ENCODE results near the gene VAC14. TPM values are rescaled to one million over a fixed set of nuclear protein-coding genes. Genes with fewer than 3 reads are reported as not detected.
A peak's percentile ranks its signal among the peaks of the same experiment; 100 is the strongest.

VAC14 gene
- total RNA-seq, 4 donors from 2014 or later: 25.7 to 49.5 (median 40.4) TPM

- Histone ChIP-seq H3K9me3 (no peaks in the 10 kb centered on the region), H3K27me3 (no peaks in the 10 kb centered on the region), H3K4me1 (peaks cover 4 to 46% (median 36%) of the 10 kb centered on the region in 4 donors), H3K27ac (peak overlapping the region; percentile 74 to 92 (median 84)), H3K4me3 (no peak overlapping the region), H3K36me3 (peaks cover 0 to 27% (median 0%) of the 10 kb centered on the region in 3 donors)
- WGBS, 2 donors: 24 to 46% methylated on average over 30 to 31 of the region's 31 CpGs
- TF ChIP-seq EP300 (IDR thresholded peaks at IDR 0.05): peak in 1 of 2 donors; percentile 63
- no peak for TF ChIP-seq POLR2A (IDR thresholded peaks at IDR 0.05)
- TF ChIP-seq CTCF (IDR thresholded peaks at IDR 0.05): no peak
- no peak for DNase-seq (ENCODE audit: low spot score in 2 of 2)
Observed at GRCh38 chr16:70725912-70726828, 74.8 kb downstream of the VAC14 start.

GRCh38 chr16:70725024-70725911 is 75.7 kb downstream of the VAC14 start:
- peak; percentile 39 to 50 for DNase-seq (ENCODE audit: low spot score in 2 of 2)
- Histone ChIP-seq H3K27ac (peak overlapping the region; percentile 74 to 92 (median 84)), H3K9me3 (no peaks in the 10 kb centered on the region), H3K36me3 (peaks cover 0 to 29% (median 0%) of the 10 kb centered on the region in 3 donors), H3K4me3 (no peak overlapping the region), H3K27me3 (no peaks in the 10 kb centered on the region), H3K4me1 (peaks cover 4 to 46% (median 36%) of the 10 kb centered on the region in 4 donors)
- peak in 1 of 2 donors; percentile 46 for TF ChIP-seq POLR2A (IDR thresholded peaks at IDR 0.05)
- TF ChIP-seq EP300 (IDR thresholded peaks at IDR 0.05): peak; percentile 17 to 82
- no peak for TF ChIP-seq CTCF (IDR thresholded peaks at IDR 0.05)
- WGBS, 2 donors: 50 to 53% methylated on average over 21 to 22 of the region's 22 CpGs

GRCh38 chr16:70724146-70725023 is 76.6 kb downstream of the VAC14 start:
- peak overlapping the region; percentile 70 to 92 (median 84) for H3K27ac ChIP-seq
- no peaks in the 10 kb centered on the region for H3K9me3 ChIP-seq
- DNase-seq (ENCODE audit: low spot score in 2 of 2): no peak
- H3K36me3 ChIP-seq: peaks cover 0 to 38% (median 0%) of the 10 kb centered on the region in 3 donors
- H3K27me3 ChIP-seq: no peaks in the 10 kb centered on the region
- 73 to 80% methylated on average over 13 to 15 of the region's 15 CpGs for WGBS, 2 donors
- no peak for TF ChIP-seq CTCF (IDR thresholded peaks at IDR 0.05)
- TF ChIP-seq EP300 (IDR thresholded peaks at IDR 0.05): no peak
- TF ChIP-seq POLR2A (IDR thresholded peaks at IDR 0.05): no peak
- peaks cover 4 to 46% (median 36%) of the 10 kb centered on the region in 4 donors for H3K4me1 ChIP-seq
- H3K4me3 ChIP-seq: no peak overlapping the region

GRCh38 chr16:70723740-70724145 is 77.2 kb downstream of the VAC14 start:
- WGBS, 2 donors: 82 to 92% methylated on average over 5 to 6 of the region's 6 CpGs
- H3K27ac ChIP-seq: peak overlapping the region; percentile 70 to 92 (median 84)

More at GRCh38 chr16:70723740-70724145, 77.2 kb downstream of the VAC14 start:
- Histone ChIP-seq H3K4me1 (peaks cover 4 to 46% (median 36%) of the 10 kb centered on the region in 4 donors), H3K4me3 (no peak overlapping the region), H3K27me3 (no peaks in the 10 kb centered on the region), H3K36me3 (peaks cover 0 to 38% (median 0%) of the 10 kb centered on the region in 3 donors), H3K9me3 (no peaks in the 10 kb centered on the region)
- no peak for TF ChIP-seq POLR2A (IDR thresholded peaks at IDR 0.05)
- TF ChIP-seq CTCF (IDR thresholded peaks at IDR 0.05): no peak
- TF ChIP-seq EP300 (IDR thresholded peaks at IDR 0.05): no peak
- no peak for DNase-seq (ENCODE audit: low spot score in 2 of 2)
